Activated B cell treated with CpG ODN at 0.5 μM for 24 hours (primary cell): ENCODE data around the gene ENGASE. TPM values are rescaled to one million over a fixed set of nuclear protein-coding genes. Genes with fewer than 3 reads are reported as not detected.

ENCODE experiments used
- ATAC-seq: fragments of 200-7000 bp; cut with Tn5 transposase; one replicate; pipeline ENCODE4 v1.10.0; 2021; ENCODE audit warnings: low read depth, mild to moderate bottlenecking, moderate library complexity
- CTCF ChIA-PET: fragments of 350-600 bp; sonication (Branson Sonifier 250); formaldehyde crosslinking; loops from one replicate; lab custom pipeline; 2021; ENCODE audit warnings: antibody characterized with exemption; lab: Charles Lee
- POLR2A ChIA-PET: fragments of 350-600 bp; sonication (Branson Sonifier 250); formaldehyde crosslinking; loops from one replicate; lab custom pipeline; 2021; ENCODE audit warnings: antibody characterized with exemption; lab: Charles Lee
- DNase-seq: peaks from one replicate; pipeline ENCODE4 v3.0.0; 2022
- H3K27ac Mint-ChIP-seq: one replicate; pipeline ENCODE4 v1.8.0; 2020; ENCODE audit warnings: mixed read lengths
- H3K27me3 Mint-ChIP-seq: one replicate; pipeline ENCODE4 v1.8.0; 2021; ENCODE audit warnings: mixed read lengths
- H3K36me3 Mint-ChIP-seq: one replicate; pipeline ENCODE4 v1.8.0; 2021; ENCODE audit warnings: low read depth, mixed read lengths
- H3K4me1 Mint-ChIP-seq: one replicate; pipeline ENCODE4 v1.8.0; 2021; ENCODE audit warnings: mixed read lengths
- H3K4me3 Mint-ChIP-seq: one replicate; pipeline ENCODE4 v1.8.0; 2020; ENCODE audit warnings: mild to moderate bottlenecking, mixed read lengths
- H3K9me3 Mint-ChIP-seq: one replicate; pipeline ENCODE4 v1.8.0; 2020; ENCODE audit warnings: mixed read lengths
- CTCF ChIP-seq: fragments of 200-600 bp; IDR thresholded peaks from one replicate; pipeline ENCODE4 v1.8.0; 2022; ENCODE audit warnings: antibody characterized with exemption, mild to moderate bottlenecking
- intact Hi-C: fragments of 100-400 bp; cut with micrococcal nuclease; formaldehyde crosslinking; loops from one replicate; pipeline ENCODE4 v1.15.1; 2024
- total RNA-seq: library from RNA; stranded (reverse); gene quantifications from 2 replicates; pipeline ENCODE4 v1.2.3, GENCODE V29; 2022

The ENGASE gene
- total RNA-seq, 1 donor from 2014 or later: 60.1 TPM

DNA sequence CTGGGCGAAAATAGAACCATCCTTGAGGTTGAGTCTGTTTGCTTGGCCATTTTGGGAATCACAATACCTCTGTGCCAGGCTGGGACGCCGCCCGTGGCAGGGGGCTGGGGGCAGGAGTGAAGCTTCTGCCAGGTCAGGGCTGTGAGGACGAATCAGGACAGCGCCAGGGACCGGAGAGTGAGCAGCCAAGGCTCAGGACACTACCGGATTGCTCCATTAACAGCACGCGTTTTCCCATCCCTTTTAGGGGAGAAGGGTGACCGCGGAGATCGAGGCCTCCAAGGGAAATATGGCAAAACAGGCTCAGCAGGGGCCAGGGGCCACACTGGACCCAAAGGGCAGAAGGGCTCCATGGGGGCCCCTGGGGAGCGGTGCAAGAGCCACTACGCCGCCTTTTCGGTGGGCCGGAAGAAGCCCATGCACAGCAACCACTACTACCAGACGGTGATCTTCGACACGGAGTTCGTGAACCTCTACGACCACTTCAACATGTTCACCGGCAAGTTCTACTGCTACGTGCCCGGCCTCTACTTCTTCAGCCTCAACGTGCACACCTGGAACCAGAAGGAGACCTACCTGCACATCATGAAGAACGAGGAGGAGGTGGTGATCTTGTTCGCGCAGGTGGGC, 27.2 kb upstream of the ENGASE start:
- CTCF ChIA-PET: interaction anchor here (1.4 kb wide), 1 partner anchor 346 kb away, joined by 4 read pairs; no protein-coding TSS in a partner anchor
- peaks cover 37% of the 10 kb centered on the region for H3K27me3 Mint-ChIP-seq

DNA sequence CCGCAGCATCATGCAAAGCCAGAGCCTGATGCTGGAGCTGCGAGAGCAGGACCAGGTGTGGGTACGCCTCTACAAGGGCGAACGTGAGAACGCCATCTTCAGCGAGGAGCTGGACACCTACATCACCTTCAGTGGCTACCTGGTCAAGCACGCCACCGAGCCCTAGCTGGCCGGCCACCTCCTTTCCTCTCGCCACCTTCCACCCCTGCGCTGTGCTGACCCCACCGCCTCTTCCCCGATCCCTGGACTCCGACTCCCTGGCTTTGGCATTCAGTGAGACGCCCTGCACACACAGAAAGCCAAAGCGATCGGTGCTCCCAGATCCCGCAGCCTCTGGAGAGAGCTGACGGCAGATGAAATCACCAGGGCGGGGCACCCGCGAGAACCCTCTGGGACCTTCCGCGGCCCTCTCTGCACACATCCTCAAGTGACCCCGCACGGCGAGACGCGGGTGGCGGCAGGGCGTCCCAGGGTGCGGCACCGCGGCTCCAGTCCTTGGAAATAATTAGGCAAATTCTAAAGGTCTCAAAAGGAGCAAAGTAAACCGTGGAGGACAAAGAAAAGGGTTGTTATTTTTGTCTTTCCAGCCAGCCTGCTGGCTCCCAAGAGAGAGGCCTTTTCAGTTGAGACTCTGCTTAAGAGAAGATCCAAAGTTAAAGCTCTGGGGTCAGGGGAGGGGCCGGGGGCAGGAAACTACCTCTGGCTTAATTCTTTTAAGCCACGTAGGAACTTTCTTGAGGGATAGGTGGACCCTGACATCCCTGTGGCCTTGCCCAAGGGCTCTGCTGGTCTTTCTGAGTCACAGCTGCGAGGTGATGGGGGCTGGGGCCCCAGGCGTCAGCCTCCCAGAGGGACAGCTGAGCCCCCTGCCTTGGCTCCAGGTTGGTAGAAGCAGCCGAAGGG, 26.4 kb upstream of the ENGASE start:
- Mint-ChIP-seq H3K4me1 (no peaks in the 10 kb centered on the region), H3K36me3 (no peaks in the 10 kb centered on the region), H3K4me3 (no peak overlapping the region), H3K27me3 (peaks cover 37% of the 10 kb centered on the region), H3K9me3 (peaks cover 1% of the 10 kb centered on the region), H3K27ac (no peak overlapping the region)
- intact Hi-C loops: no loop called here
- CTCF ChIA-PET: interaction anchor here (1.1 to 1.4 kb wide), 2 partner anchors 34 to 345 kb away, joined by 3 to 4 read pairs; no protein-coding TSS in a partner anchor
- POLR2A ChIA-PET: interaction anchor here (0.5 kb wide), 1 partner anchor 14 kb away, joined by 7 read pairs; no protein-coding TSS in a partner anchor
- DNase-seq (no peak), ATAC-seq (no peak)
- no peak for TF ChIP-seq CTCF

More for the DNA sequence above, 27.2 kb upstream of the ENGASE start:
- POLR2A ChIA-PET: no interaction called here
- no peak for TF ChIP-seq CTCF
- Mint-ChIP-seq H3K27ac (no peak overlapping the region), H3K4me3 (no peak overlapping the region), H3K9me3 (no peaks in the 10 kb centered on the region), H3K4me1 (no peaks in the 10 kb centered on the region), H3K36me3 (no peaks in the 10 kb centered on the region)
- ATAC-seq: no peak
- DNase-seq: no peak
- intact Hi-C loops: no loop called here

- no peaks in the 10 kb centered on the region for H3K4me1 Mint-ChIP-seq
- intact Hi-C loops: no loop called here
- no peak for DNase-seq
- no peaks in the 10 kb centered on the region for H3K36me3 Mint-ChIP-seq
- H3K27me3 Mint-ChIP-seq: peaks cover 34% of the 10 kb centered on the region
- ATAC-seq: no peak
- no peak overlapping the region for H3K4me3 Mint-ChIP-seq
- POLR2A ChIA-PET: no interaction called here
- H3K9me3 Mint-ChIP-seq: peaks cover 7% of the 10 kb centered on the region
- CTCF ChIA-PET: interaction anchor here (1.1 to 1.4 kb wide), 2 partner anchors 35 to 344 kb away, joined by 3 to 4 read pairs; no protein-coding TSS in a partner anchor
- H3K27ac Mint-ChIP-seq: no peak overlapping the region
- TF ChIP-seq CTCF: no peak
Measured at GRCh38 chr17:79048826-79049755, 25.5 kb upstream of the ENGASE start.

DNA sequence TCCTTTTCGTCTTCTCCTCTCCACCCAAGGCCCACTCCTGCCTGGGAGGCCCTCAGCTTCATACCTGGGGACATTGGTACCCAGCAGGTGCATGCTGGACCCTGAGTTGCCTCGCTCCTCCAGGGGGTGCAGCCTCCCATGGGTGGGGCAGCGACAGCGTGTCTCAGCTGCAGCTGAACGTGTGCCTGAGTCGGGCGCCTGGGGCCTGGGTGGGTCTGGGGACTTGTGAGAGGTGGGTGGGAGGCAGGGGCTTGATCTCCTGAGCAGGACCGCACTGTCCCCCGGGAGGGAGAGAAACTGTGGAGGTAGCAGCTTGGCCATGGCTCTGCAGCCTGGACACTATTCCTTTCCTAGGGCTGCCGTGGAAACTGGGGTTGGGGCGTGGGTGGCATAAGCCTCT, 24.8 kb upstream of the ENGASE start:
- no peaks in the 10 kb centered on the region for H3K4me1 Mint-ChIP-seq
- peaks cover 32% of the 10 kb centered on the region for H3K27me3 Mint-ChIP-seq

More for the DNA sequence above, 24.8 kb upstream of the ENGASE start:
- intact Hi-C loops: no loop called here
- Mint-ChIP-seq H3K9me3 (peaks cover 10% of the 10 kb centered on the region), H3K27ac (no peak overlapping the region), H3K36me3 (no peaks in the 10 kb centered on the region), H3K4me3 (no peak overlapping the region)
- POLR2A ChIA-PET: no interaction called here
- DNase-seq (no peak), ATAC-seq (no peak)
- no peak for TF ChIP-seq CTCF
- CTCF ChIA-PET: interaction anchor here (1.1 kb wide), 1 partner anchor 36 kb away, joined by 3 read pairs; no protein-coding TSS in a partner anchor
